ENCODE results near the gene RPL22L1.

The RPL22L1 gene

GRCh38 chr3:170858599-170858998 is 11.4 kb downstream of the RPL22L1 start:
- no peak overlapping the region for H3K27ac ChIP-seq
- no peak for TF ChIP-seq CTCF (conservative IDR thresholded peaks at IDR 0.05)

- TF ChIP-seq CTCF (conservative IDR thresholded peaks at IDR 0.05), result no peak
- no peak overlapping the region for H3K27ac ChIP-seq
Observed at GRCh38 chr3:170852324-170852723, 17.7 kb downstream of the RPL22L1 start.

GRCh38 chr3:170848292-170848917 is 21.6 kb downstream of the RPL22L1 start:
- peak; percentile 81 for TF ChIP-seq CTCF (conservative IDR thresholded peaks at IDR 0.05)
- H3K27ac ChIP-seq, result no peak overlapping the region

- no peak overlapping the region for H3K27ac ChIP-seq
Observed at GRCh38 chr3:170844377-170844776, 25.6 kb downstream of the RPL22L1 start.

GRCh38 chr3:170840291-170840859 is 29.6 kb downstream of the RPL22L1 start:
- no peak overlapping the region for H3K27ac ChIP-seq
- no peak for TF ChIP-seq CTCF (conservative IDR thresholded peaks at IDR 0.05)

More at GRCh38 chr3:170844377-170844776, 25.6 kb downstream of the RPL22L1 start:
- no peak for TF ChIP-seq CTCF (conservative IDR thresholded peaks at IDR 0.05)

GRCh38 chr3:170839518-170840100 is 30.4 kb downstream of the RPL22L1 start:
- TF ChIP-seq CTCF (conservative IDR thresholded peaks at IDR 0.05), result no peak
- no peak overlapping the region for H3K27ac ChIP-seq

- H3K27ac ChIP-seq, result no peak overlapping the region
- no peak for TF ChIP-seq CTCF (conservative IDR thresholded peaks at IDR 0.05)
Observed at GRCh38 chr3:170836491-170836890, 33.5 kb downstream of the RPL22L1 start.

Measured in VCaP (cell line).